DMS114 treated with DMSO at 0.1 percent for 48 hours (cell line): Measurements from ENCODE around the gene CPNE2.
"Not testable (repeated sequence)": the region's sequence is repeated elsewhere in the genome, so short reads cannot be mapped to it uniquely, and the experiment has no call there.

Experiments
- DNase-seq: peaks from one replicate; lab custom pipeline; 2025; ENCODE audit not compliant: unreplicated experiment; lab: John Stamatoyannopoulos, UW

CPNE2 gene

GRCh38 chr16:57069053-57069452, 23.3 kb upstream of the CPNE2 start:
- no peak for DNase-seq

- DNase-seq = no peak
Measured at GRCh38 chr16:57069635-57070370, 22.6 kb upstream of the CPNE2 start.

GRCh38 chr16:57070424-57070823, 22.0 kb upstream of the CPNE2 start:
- no peak for DNase-seq

- not testable (repeated sequence) for DNase-seq
Measured at GRCh38 chr16:57071081-57071732, 21.2 kb upstream of the CPNE2 start.

- DNase-seq = no peak
Measured at GRCh38 chr16:57071831-57072582, 20.4 kb upstream of the CPNE2 start.

- DNase-seq = no peak
Measured at GRCh38 chr16:57072616-57073275, 19.6 kb upstream of the CPNE2 start.

GRCh38 chr16:57077714-57078113, 14.7 kb upstream of the CPNE2 start:
- DNase-seq = no peak

GRCh38 chr16:57081744-57082143, 10.6 kb upstream of the CPNE2 start:
- no peak for DNase-seq

GRCh38 chr16:57082664-57083063, 9.7 kb upstream of the CPNE2 start:
- DNase-seq = no peak

GRCh38 chr16:57083485-57084126, 8.8 kb upstream of the CPNE2 start:
- no peak for DNase-seq

GRCh38 chr16:57084257-57084770, 8.1 kb upstream of the CPNE2 start:
- DNase-seq = peak; percentile 60

GRCh38 chr16:57084996-57085395, 7.4 kb upstream of the CPNE2 start:
- DNase-seq = no peak

GRCh38 chr16:57087003-57087402, 5.4 kb upstream of the CPNE2 start:
- DNase-seq = no peak

GRCh38 chr16:57089406-57089805, 3.0 kb upstream of the CPNE2 start:
- no peak for DNase-seq

GRCh38 chr16:57091200-57091974, 996 bp upstream of the CPNE2 start:
- DNase-seq = no peak

- no peak for DNase-seq
Measured at GRCh38 chr16:57092786-57093411, 516 bp downstream of the CPNE2 start.

GRCh38 chr16:57093666-57094564, 1.5 kb downstream of the CPNE2 start:
- no peak for DNase-seq

- DNase-seq = no peak
Measured at GRCh38 chr16:57094911-57095310, 2.5 kb downstream of the CPNE2 start.

GRCh38 chr16:57096192-57096591, 3.8 kb downstream of the CPNE2 start:
- DNase-seq = no peak
